Measurements from ENCODE around the gene OGFRL1. TPM values are rescaled to one million over a fixed set of nuclear protein-coding genes. Genes with fewer than 3 reads are reported as not detected.

Gene OGFRL1
- polyA plus RNA-seq, 4 donors = 19.2 to 23.7 (median 20.7) TPM

GRCh38 chr6:71330501-71330900 lies 41.9 kb downstream of the OGFRL1 start:
- no peak for DNase-seq (ENCODE audit: low read depth in 4 of 4, low spot score in 2 of 4)

GRCh38 chr6:71332012-71332411 lies 43.4 kb downstream of the OGFRL1 start:
- no peak for DNase-seq (ENCODE audit: low read depth in 4 of 4, low spot score in 2 of 4)

GRCh38 chr6:71333050-71333449 lies 44.4 kb downstream of the OGFRL1 start:
- no peak for DNase-seq (ENCODE audit: low read depth in 4 of 4, low spot score in 2 of 4)

- no peak for DNase-seq (ENCODE audit: low read depth in 4 of 4, low spot score in 2 of 4)
These were observed 45.1 kb downstream of the OGFRL1 start for GRCh38 chr6:71333697-71334096.

GRCh38 chr6:71334768-71335167 lies 46.2 kb downstream of the OGFRL1 start:
- DNase-seq (ENCODE audit: low read depth in 4 of 4, low spot score in 2 of 4) = no peak

GRCh38 chr6:71335544-71335943 lies 46.9 kb downstream of the OGFRL1 start:
- no peak for DNase-seq (ENCODE audit: low read depth in 4 of 4, low spot score in 2 of 4)

GRCh38 chr6:71336901-71337300 lies 48.3 kb downstream of the OGFRL1 start:
- no peak for DNase-seq (ENCODE audit: low read depth in 4 of 4, low spot score in 2 of 4)

- DNase-seq (ENCODE audit: low read depth in 4 of 4, low spot score in 2 of 4) = no peak
These were observed 50.1 kb downstream of the OGFRL1 start for GRCh38 chr6:71338540-71339316.

GRCh38 chr6:71342772-71343171 lies 54.2 kb downstream of the OGFRL1 start:
- DNase-seq (ENCODE audit: low read depth in 4 of 4, low spot score in 2 of 4) = no peak

- no peak for DNase-seq (ENCODE audit: low read depth in 4 of 4, low spot score in 2 of 4)
These were observed 57.1 kb downstream of the OGFRL1 start for GRCh38 chr6:71345476-71346333.

- no peak for DNase-seq (ENCODE audit: low read depth in 4 of 4, low spot score in 2 of 4)
These were observed 57.7 kb downstream of the OGFRL1 start for GRCh38 chr6:71346334-71346694.

GRCh38 chr6:71347119-71347518 lies 58.5 kb downstream of the OGFRL1 start:
- no peak for DNase-seq (ENCODE audit: low read depth in 4 of 4, low spot score in 2 of 4)

- DNase-seq (ENCODE audit: low read depth in 4 of 4, low spot score in 2 of 4) = no peak
These were observed 60.8 kb downstream of the OGFRL1 start for GRCh38 chr6:71349395-71349794.

- no peak for DNase-seq (ENCODE audit: low read depth in 4 of 4, low spot score in 2 of 4)
These were observed 61.5 kb downstream of the OGFRL1 start for GRCh38 chr6:71349976-71350615.

GRCh38 chr6:71351190-71351589 lies 62.6 kb downstream of the OGFRL1 start:
- DNase-seq (ENCODE audit: low read depth in 4 of 4, low spot score in 2 of 4) = no peak

All from left renal cortex interstitium (tissue), 4 donors.